ENCODE data around the gene RERG.

Gene RERG

DNA sequence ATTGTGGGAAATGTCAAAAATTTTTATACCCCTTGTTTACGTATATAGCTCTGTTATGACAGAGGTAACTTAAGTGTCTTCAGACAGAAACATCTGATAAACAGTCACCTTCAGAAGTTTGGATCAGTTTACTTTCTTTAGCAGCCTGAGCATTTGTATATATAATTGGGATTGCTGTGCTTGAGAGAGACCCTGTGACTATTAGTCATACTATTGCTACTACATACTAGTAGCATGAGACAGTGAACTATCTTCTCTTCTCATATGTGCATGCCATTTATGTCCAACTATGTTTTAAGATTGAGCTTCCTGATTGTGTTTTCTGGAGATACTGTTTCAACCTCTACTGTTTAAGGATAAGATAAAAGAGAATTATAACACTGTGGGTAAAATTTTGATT lies 146.9 kb downstream of the RERG start:
- no peak overlapping the region for H3K4me3 ChIP-seq (ENCODE audit: control insufficient read depth in 1 of 7, extremely low read depth in 1 of 7, insufficient read depth in 4 of 7, low read depth in 2 of 7, low read length in 6 of 7)
- H3K36me3 ChIP-seq (ENCODE audit: control insufficient read depth in 4 of 4, insufficient read depth in 4 of 4, low read length in 3 of 4), result no peaks in the 10 kb centered on the region
- no peak overlapping the region for H3K27ac ChIP-seq (ENCODE audit: insufficient read depth in 1 of 2, low read depth in 1 of 2, low read length in 2 of 2, poor library complexity in 1 of 2, severe bottlenecking in 2 of 2)
- no peaks in the 10 kb centered on the region for H3K4me1 ChIP-seq (ENCODE audit: control extremely low read depth in 1 of 4, control insufficient read depth in 4 of 4, insufficient read depth in 4 of 4, low read length in 3 of 4)
- no CpG with 5 or more reads among the region's 1 CpG for WGBS (ENCODE audit: insufficient coverage)
- H3K9me3 ChIP-seq (ENCODE audit: control extremely low read depth in 1 of 5, control insufficient read depth in 4 of 5, insufficient read depth in 2 of 5, low read depth in 1 of 5, low read length in 4 of 5), result peaks cover 0 to 2% (median 0%) of the 10 kb centered on the region in 5 experiments
- no peaks in the 10 kb centered on the region for H3K27me3 ChIP-seq (replicated peaks in 2 of 5; ENCODE audit: control insufficient read depth in 4 of 5, insufficient read depth in 5 of 5, low read length in 4 of 5)
- POLR2A ChIA-PET, result no interaction called here
- no peak for DNase-seq
- CTCF ChIA-PET, result no interaction called here

GRCh38 chr12:15059123-15059522 lies 162.1 kb downstream of the RERG start:
- H3K36me3 ChIP-seq (ENCODE audit: control insufficient read depth in 4 of 4, insufficient read depth in 4 of 4, low read length in 3 of 4), result no peaks in the 10 kb centered on the region
- peaks cover 0 to 1% (median 0%) of the 10 kb centered on the region in 5 experiments for H3K9me3 ChIP-seq (ENCODE audit: control extremely low read depth in 1 of 5, control insufficient read depth in 4 of 5, insufficient read depth in 2 of 5, low read depth in 1 of 5, low read length in 4 of 5)
- POLR2A ChIA-PET, result no interaction called here
- H3K27ac ChIP-seq (ENCODE audit: insufficient read depth in 1 of 2, low read depth in 1 of 2, low read length in 2 of 2, poor library complexity in 1 of 2, severe bottlenecking in 2 of 2), result no peak overlapping the region
- no peaks in the 10 kb centered on the region for H3K4me1 ChIP-seq (ENCODE audit: control extremely low read depth in 1 of 4, control insufficient read depth in 4 of 4, insufficient read depth in 4 of 4, low read length in 3 of 4)
- WGBS (ENCODE audit: insufficient coverage), result no CpG with 5 or more reads among the region's 1 CpG
- no peak for DNase-seq
- no peak overlapping the region for H3K4me3 ChIP-seq (ENCODE audit: control insufficient read depth in 1 of 7, extremely low read depth in 1 of 7, insufficient read depth in 4 of 7, low read depth in 2 of 7, low read length in 6 of 7)
- peaks cover 0 to 2% (median 0%) of the 10 kb centered on the region in 5 experiments for H3K27me3 ChIP-seq (replicated peaks in 2 of 5; ENCODE audit: control insufficient read depth in 4 of 5, insufficient read depth in 5 of 5, low read length in 4 of 5)
- CTCF ChIA-PET, result no interaction called here

All from common myeloid progenitor, CD34-positive (primary cell).